A673 (cell line): Measurements from ENCODE around the gene EHD1. TPM values are rescaled to one million over a fixed set of nuclear protein-coding genes. Genes with fewer than 3 reads are reported as not detected.

Experiments
- BruUV-seq: library from RNA; stranded (reverse); fragments of 400-500 nt; replicated peaks from 2 replicates; lab custom pipeline; 2021; lab: Mats Ljungman, UMichigan
- CTCF ChIA-PET: fragments of 300-600 bp; sonication (Branson Sonifier 250); formaldehyde crosslinking; loops from one replicate; lab custom pipeline; 2022; ENCODE audit warnings: antibody characterized with exemption; lab: Charles Lee
- POLR2A ChIA-PET: fragments of 300-600 bp; sonication (Branson Sonifier 250); formaldehyde crosslinking; loops from one replicate; lab custom pipeline; 2022; ENCODE audit warnings: antibody characterized with exemption; ENCODE audit not compliant: low non-redundant PET; lab: Charles Lee
- DNase-seq: peaks from one replicate; pipeline ENCODE4 v3.0.0-alpha.2; 2015; ENCODE audit warnings: low spot score
- H3K27ac ChIP-seq: fragments of 200-600 bp; sonication (generic); 2 replicates; pipeline ENCODE4 v1.5.1; 2016; ENCODE audit warnings: mixed run types, low read depth, mild to moderate bottlenecking, mixed read lengths, antibody characterized with exemption, low read length; ENCODE audit not compliant: poor library complexity, severe bottlenecking
- H3K27me3 ChIP-seq: fragments of 200-600 bp; sonication (generic); replicated peaks from 2 replicates; pipeline ENCODE4 v1.6.1; 2017; ENCODE audit warnings: mixed run types, low read depth, mild to moderate bottlenecking, mixed read lengths, antibody characterized with exemption, low read length; ENCODE audit not compliant: insufficient read depth, poor library complexity
- H3K36me3 ChIP-seq: fragments of 200-600 bp; sonication (generic); 2 replicates; pipeline ENCODE4 v1.6.1; 2016; ENCODE audit warnings: mixed run types, mild to moderate bottlenecking, mixed read lengths, antibody characterized with exemption, low read length; ENCODE audit not compliant: insufficient read depth, poor library complexity, severe bottlenecking
- H3K4me1 ChIP-seq: fragments of 200-600 bp; sonication (generic); 2 replicates; pipeline ENCODE4 v1.6.1; 2017; ENCODE audit warnings: mixed run types, mild to moderate bottlenecking, mixed read lengths, antibody characterized with exemption, low read length; ENCODE audit not compliant: insufficient read depth, poor library complexity, severe bottlenecking
- H3K4me3 ChIP-seq: fragments of 200-600 bp; sonication (generic); 2 replicates; pipeline ENCODE4 v1.5.1; 2016; ENCODE audit warnings: low read depth, mixed run types, mild to moderate bottlenecking, mixed read lengths, low read length; ENCODE audit not compliant: poor library complexity, severe bottlenecking
- H3K9me3 ChIP-seq: fragments of 200-600 bp; sonication (generic); 2 replicates; pipeline ENCODE4 v1.6.1; 2016; ENCODE audit warnings: mixed run types, low read depth, mild to moderate bottlenecking, mixed read lengths, antibody characterized with exemption, low read length; ENCODE audit not compliant: poor library complexity, severe bottlenecking
- CTCF ChIP-seq: fragments of 300-800, 200-600 bp; sonication (generic); conservative IDR thresholded peaks from 2 replicates; pipeline ENCODE4 v1.5.1; 2017; ENCODE audit warnings: low read depth, mild to moderate bottlenecking, antibody characterized with exemption, low read length, moderate library complexity, mixed read lengths
- EZH2 ChIP-seq: fragments of 200-600 bp; sonication (generic); IDR thresholded peaks from 2 replicates; pipeline ENCODE4 v1.6.1; 2017; ENCODE audit warnings: borderline replicate concordance, low read depth, mild to moderate bottlenecking, mixed read lengths, antibody characterized with exemption, low read length; ENCODE audit not compliant: poor library complexity, severe bottlenecking
- intact Hi-C: fragments of 100-400 bp; cut with micrococcal nuclease; formaldehyde crosslinking; loops from one replicate; pipeline ENCODE4 v1.10.0; 2022; ENCODE audit not compliant: unreplicated experiment
- total RNA-seq: library from RNA; stranded (reverse); gene quantifications from 2 replicates; pipeline ENCODE4 v1.2.3, GENCODE V29; 2021

EHD1 gene
- total RNA-seq, 1 experiment from 2014 or later = 63.1 TPM

GRCh38 chr11:64891215-64891848 is 12.9 kb upstream of the EHD1 start:
- Histone ChIP-seq H3K27me3 (no peaks in the 10 kb centered on the region), H3K27ac (no peak overlapping the region), H3K4me1 (no peaks in the 10 kb centered on the region), H3K36me3 (no peaks in the 10 kb centered on the region), H3K9me3 (no peaks in the 10 kb centered on the region), H3K4me3 (no peak overlapping the region)
- POLR2A ChIA-PET = no interaction called here
- no peak for DNase-seq
- CTCF ChIA-PET = interaction anchor here (0.8 to 1.1 kb wide), 2 partner anchors 10 to 13 kb away, joined by 3 read pairs; partner anchors contain the start of gene EHD1
- BruUV-seq = no TSS peak
- intact Hi-C loops = no loop called here
- no peak for TF ChIP-seq EZH2

GRCh38 chr11:64890522-64890939 is 12.1 kb upstream of the EHD1 start:
- TF ChIP-seq EZH2 (no peak), CTCF (no peak)
- ChIA-PET POLR2A (no interaction called here), CTCF (interaction anchor here (1.1 kb wide), 1 partner anchor 12 kb away, joined by 3 read pairs; the partner anchor contains the start of gene EHD1)
- no peak for DNase-seq
- Histone ChIP-seq H3K27ac (no peak overlapping the region), H3K27me3 (no peaks in the 10 kb centered on the region), H3K9me3 (no peaks in the 10 kb centered on the region), H3K36me3 (no peaks in the 10 kb centered on the region), H3K4me1 (no peaks in the 10 kb centered on the region), H3K4me3 (no peak overlapping the region)
- intact Hi-C loops = no loop called here
- no TSS peak for BruUV-seq

GRCh38 chr11:64888729-64889511 is 10.5 kb upstream of the EHD1 start:
- no TSS peak for BruUV-seq
- H3K27ac ChIP-seq = no peak overlapping the region

GRCh38 chr11:64888406-64888728 is 9.9 kb upstream of the EHD1 start:
- Histone ChIP-seq H3K4me3 (no peak overlapping the region), H3K9me3 (no peaks in the 10 kb centered on the region), H3K4me1 (no peaks in the 10 kb centered on the region), H3K27ac (no peak overlapping the region), H3K27me3 (no peaks in the 10 kb centered on the region), H3K36me3 (no peaks in the 10 kb centered on the region)
- DNase-seq = no peak
- CTCF ChIA-PET = interaction anchor here (0.6 to 1.0 kb wide), 10 partner anchors 10 to 110 kb away, joined by 3 to 14 read pairs (median 3); partner anchors contain the start of genes EHD1, PPP2R5B and SF1
- intact Hi-C loops = no loop called here
- POLR2A ChIA-PET = no interaction called here
- BruUV-seq = no TSS peak
- no peak for TF ChIP-seq CTCF
- no peak for TF ChIP-seq EZH2

More at GRCh38 chr11:64888729-64889511, 10.5 kb upstream of the EHD1 start:
- no peaks in the 10 kb centered on the region for H3K4me1 ChIP-seq
- POLR2A ChIA-PET = no interaction called here
- H3K9me3 ChIP-seq = no peaks in the 10 kb centered on the region
- CTCF ChIA-PET = no interaction called here
- intact Hi-C loops = no loop called here
- no peak for TF ChIP-seq EZH2
- no peak for DNase-seq
- H3K4me3 ChIP-seq = no peak overlapping the region
- H3K36me3 ChIP-seq = no peaks in the 10 kb centered on the region
- no peaks in the 10 kb centered on the region for H3K27me3 ChIP-seq
